Activated CD4-positive, alpha-beta T cell treated with anti-CD3 and anti-CD28 coated beads, Interleukin-2, amount 10 ng/mL, durations not matched to agents 24 days and 14 days (primary cell): Measurements from ENCODE around the gene ESRRG. TPM values are rescaled to one million over a fixed set of nuclear protein-coding genes. Genes with fewer than 3 reads are reported as not detected.

Experiments
- DNase-seq: peaks from one replicate; pipeline ENCODE4 v3.0.0; 2022
- H3K27ac Mint-ChIP-seq: one replicate; pipeline ENCODE4 v1.8.0; 2022; ENCODE audit warnings: mild to moderate bottlenecking, mixed read lengths
- H3K27me3 Mint-ChIP-seq: one replicate; pipeline ENCODE4 v1.8.0; 2022; ENCODE audit warnings: mixed read lengths
- H3K36me3 Mint-ChIP-seq: one replicate; pipeline ENCODE4 v1.8.0; 2022; ENCODE audit warnings: low read depth, mild to moderate bottlenecking, mixed read lengths
- H3K4me1 Mint-ChIP-seq: one replicate; pipeline ENCODE4 v1.8.0; 2021; ENCODE audit warnings: mixed read lengths
- H3K4me3 Mint-ChIP-seq: one replicate; pipeline ENCODE4 v1.8.0; 2022; ENCODE audit warnings: mild to moderate bottlenecking, moderate library complexity, mixed read lengths
- H3K9me3 Mint-ChIP-seq: one replicate; pipeline ENCODE4 v1.8.0; 2021; ENCODE audit warnings: mixed read lengths
- intact Hi-C: fragments of 100-400 bp; cut with micrococcal nuclease; formaldehyde crosslinking; loops from one replicate; pipeline ENCODE4 v1.15.1; 2023
- total RNA-seq: library from RNA; stranded (reverse); gene quantifications from 2 replicates; pipeline ENCODE4 v1.2.3, GENCODE V29; 2022

The ESRRG gene
- total RNA-seq, 1 donor from 2014 or later: not detected

DNA sequence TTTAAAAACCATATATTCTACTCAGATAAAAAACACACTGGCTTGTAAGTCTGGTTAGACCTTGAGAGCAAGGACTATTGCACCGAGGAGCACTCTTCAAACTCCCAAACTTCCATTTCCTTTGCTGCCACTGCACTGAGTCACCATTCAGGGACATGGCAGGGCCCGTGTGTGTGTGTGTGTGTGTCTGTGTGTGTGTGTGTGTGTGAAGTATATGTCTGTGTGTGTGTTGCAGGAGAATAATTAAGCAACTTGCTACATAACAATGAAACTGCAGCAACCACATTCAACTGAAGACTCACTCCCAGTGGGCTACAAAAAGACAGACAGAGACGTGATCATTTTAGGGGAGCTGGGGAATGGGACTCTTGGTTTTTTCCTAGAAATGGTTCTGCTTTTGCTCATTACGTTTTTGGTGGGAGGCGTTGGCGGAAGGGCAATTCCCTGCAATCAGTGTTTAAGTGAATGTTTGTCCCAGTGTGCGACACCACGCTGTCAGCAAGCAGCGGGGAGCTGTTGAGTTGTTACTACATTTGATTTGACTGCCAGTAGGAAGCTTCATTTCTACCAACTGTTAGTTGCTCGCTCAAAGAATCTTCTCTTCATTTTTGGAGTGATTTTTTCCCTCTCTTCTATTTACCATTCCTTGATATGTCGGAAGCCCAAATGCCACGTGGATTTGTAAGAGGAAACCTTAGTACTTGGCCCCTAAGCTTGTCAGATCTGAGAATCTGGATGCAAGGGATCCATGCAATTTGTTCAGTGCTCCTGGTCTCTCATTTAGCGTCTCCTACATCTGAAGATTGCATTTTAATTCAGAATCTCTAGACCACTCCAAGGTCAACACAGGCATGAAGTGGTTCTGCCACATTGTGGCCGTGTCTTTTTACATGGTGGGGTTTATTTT, 36.1 kb downstream of the ESRRG start:
- Mint-ChIP-seq H3K27me3 (no peaks in the 10 kb centered on the region), H3K4me3 (no peak overlapping the region), H3K36me3 (no peaks in the 10 kb centered on the region), H3K9me3 (no peaks in the 10 kb centered on the region), H3K27ac (no peak overlapping the region), H3K4me1 (no peaks in the 10 kb centered on the region)
- DNase-seq: no peak
- intact Hi-C loops: no loop called here

DNA sequence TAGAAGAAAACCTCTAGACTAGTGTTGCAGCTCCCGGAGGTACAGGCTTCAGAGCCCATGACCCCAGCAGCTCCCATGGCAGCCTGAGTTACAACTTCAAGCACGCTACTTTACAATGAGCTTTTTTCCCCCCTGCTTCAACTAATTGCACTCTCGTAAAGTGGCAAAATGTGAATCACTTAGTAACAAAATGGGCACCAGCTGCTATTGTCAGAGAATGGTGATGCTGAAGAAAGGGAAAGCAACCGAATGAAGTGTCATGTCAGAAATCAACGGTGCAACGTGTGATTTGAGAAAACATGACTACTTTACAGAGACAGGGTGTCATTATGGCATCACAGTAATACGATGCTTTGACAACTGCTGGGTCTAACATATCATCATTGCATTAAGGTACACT, 40.5 kb downstream of the ESRRG start:
- intact Hi-C loops: no loop called here
- Mint-ChIP-seq H3K27me3 (no peaks in the 10 kb centered on the region), H3K9me3 (no peaks in the 10 kb centered on the region)

DNA sequence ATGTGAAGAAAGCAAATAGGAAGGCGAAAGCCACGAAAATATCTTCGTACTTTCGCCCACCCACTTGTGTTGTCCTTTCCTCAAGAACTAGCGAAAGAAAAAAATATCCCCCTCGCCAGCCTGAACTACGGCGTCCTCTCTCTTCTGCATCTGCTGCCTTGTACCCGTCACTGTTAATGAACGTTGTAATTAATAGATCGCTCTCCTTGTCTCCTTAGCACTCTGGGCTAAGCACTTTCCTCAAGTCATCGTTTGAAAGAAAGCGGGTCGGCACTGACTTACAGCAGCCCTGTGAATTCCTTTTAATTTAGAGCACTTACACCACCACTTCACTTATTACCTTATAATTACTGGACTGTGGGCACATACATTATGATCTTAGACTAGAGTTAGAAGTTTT, 44.1 kb downstream of the ESRRG start:
- H3K9me3 Mint-ChIP-seq: no peaks in the 10 kb centered on the region
- DNase-seq: no peak
- no peaks in the 10 kb centered on the region for H3K4me1 Mint-ChIP-seq
- intact Hi-C loops: no loop called here
- no peaks in the 10 kb centered on the region for H3K27me3 Mint-ChIP-seq
- H3K36me3 Mint-ChIP-seq: no peaks in the 10 kb centered on the region
- no peak overlapping the region for H3K27ac Mint-ChIP-seq
- no peak overlapping the region for H3K4me3 Mint-ChIP-seq

More for the DNA sequence above, 40.5 kb downstream of the ESRRG start:
- no peak for DNase-seq
- H3K4me1 Mint-ChIP-seq: no peaks in the 10 kb centered on the region
- no peak overlapping the region for H3K27ac Mint-ChIP-seq
- H3K4me3 Mint-ChIP-seq: no peak overlapping the region
- no peaks in the 10 kb centered on the region for H3K36me3 Mint-ChIP-seq

DNA sequence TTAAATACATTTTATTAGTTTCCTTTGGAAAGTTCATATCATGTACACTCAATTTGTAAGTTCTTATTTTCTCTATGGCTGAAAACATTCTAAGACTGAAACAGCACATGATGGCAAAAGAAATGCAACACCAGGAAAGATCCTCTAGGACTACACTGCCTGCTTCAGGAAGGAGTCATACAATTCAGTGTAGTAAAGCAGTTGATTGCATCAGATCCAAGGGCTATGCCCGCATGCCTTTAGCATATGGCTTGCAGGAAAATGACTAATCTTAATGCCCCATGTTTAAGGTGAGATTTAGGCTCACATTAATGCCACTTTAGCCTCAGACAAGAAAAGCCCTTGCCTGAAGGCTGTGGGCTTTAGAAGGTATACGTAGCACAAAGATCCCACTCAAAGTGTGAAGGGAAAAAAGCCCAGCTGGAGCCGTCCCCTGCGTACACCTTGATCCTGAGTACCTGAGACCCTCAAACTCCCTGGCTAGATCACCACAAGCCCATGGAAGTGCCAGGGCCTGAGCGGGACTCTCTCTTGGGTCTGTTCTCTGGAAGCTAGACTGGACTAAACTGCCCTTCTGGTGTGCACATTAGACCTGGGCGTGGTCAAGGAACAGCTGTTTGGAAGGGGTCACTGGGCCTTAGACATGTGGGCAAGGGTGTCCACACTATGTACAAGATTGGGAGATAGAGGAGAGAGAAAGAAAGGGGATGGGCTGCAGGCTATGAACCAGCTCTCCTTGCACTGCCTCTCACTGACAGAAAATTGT, 52.9 kb downstream of the ESRRG start:
- no peak for DNase-seq
- no peak overlapping the region for H3K4me3 Mint-ChIP-seq
- no peak overlapping the region for H3K27ac Mint-ChIP-seq
- intact Hi-C loops: no loop called here
- H3K36me3 Mint-ChIP-seq: no peaks in the 10 kb centered on the region
- H3K9me3 Mint-ChIP-seq: no peaks in the 10 kb centered on the region
- no peaks in the 10 kb centered on the region for H3K4me1 Mint-ChIP-seq
- H3K27me3 Mint-ChIP-seq: no peaks in the 10 kb centered on the region

DNA sequence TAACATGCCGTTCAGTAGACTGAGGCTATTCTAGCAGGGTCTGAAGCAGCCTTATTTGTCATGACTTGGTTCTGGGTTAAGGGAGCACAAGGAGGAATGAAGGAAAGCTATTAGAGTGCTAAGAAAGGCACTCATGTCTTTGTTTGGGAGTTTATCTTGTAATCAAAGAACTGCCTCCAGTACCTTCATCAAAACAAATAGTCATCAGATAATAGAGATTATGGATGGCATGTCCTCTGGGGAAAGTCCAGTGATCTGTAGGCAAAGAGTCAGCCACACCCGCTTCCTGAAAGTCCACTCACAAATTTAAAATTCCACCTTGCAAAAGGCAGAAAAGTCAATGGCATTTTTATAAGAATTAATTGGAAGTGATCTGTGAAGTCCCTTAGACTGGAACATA, 56.8 kb downstream of the ESRRG start:
- no peak overlapping the region for H3K27ac Mint-ChIP-seq
- no peaks in the 10 kb centered on the region for H3K4me1 Mint-ChIP-seq
- intact Hi-C loops: no loop called here
- no peaks in the 10 kb centered on the region for H3K36me3 Mint-ChIP-seq
- no peaks in the 10 kb centered on the region for H3K27me3 Mint-ChIP-seq
- DNase-seq: no peak
- H3K9me3 Mint-ChIP-seq: no peaks in the 10 kb centered on the region
- no peak overlapping the region for H3K4me3 Mint-ChIP-seq

DNA sequence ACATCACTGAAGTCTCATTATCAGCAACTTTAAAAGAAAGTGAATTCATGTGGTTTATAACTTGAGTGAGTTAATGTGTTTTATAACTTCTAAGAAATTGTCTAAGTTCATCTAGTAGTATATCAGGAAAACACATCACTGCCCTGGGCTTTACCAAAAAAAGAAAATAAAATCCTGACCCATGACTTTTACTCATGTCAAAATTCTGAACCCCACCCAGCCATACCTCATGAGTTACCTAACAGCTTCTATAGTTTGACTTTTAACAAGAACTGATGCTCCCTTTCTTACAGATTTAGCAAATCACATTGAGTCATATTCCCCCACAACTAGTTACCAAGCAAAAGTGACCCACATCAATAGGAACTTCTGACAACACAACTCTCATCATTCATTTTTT, 57.4 kb downstream of the ESRRG start:
- DNase-seq: no peak
- H3K27ac Mint-ChIP-seq: no peak overlapping the region
- intact Hi-C loops: no loop called here
- H3K36me3 Mint-ChIP-seq: no peaks in the 10 kb centered on the region
- no peaks in the 10 kb centered on the region for H3K4me1 Mint-ChIP-seq
- no peaks in the 10 kb centered on the region for H3K9me3 Mint-ChIP-seq
- H3K4me3 Mint-ChIP-seq: no peak overlapping the region
- no peaks in the 10 kb centered on the region for H3K27me3 Mint-ChIP-seq

DNA sequence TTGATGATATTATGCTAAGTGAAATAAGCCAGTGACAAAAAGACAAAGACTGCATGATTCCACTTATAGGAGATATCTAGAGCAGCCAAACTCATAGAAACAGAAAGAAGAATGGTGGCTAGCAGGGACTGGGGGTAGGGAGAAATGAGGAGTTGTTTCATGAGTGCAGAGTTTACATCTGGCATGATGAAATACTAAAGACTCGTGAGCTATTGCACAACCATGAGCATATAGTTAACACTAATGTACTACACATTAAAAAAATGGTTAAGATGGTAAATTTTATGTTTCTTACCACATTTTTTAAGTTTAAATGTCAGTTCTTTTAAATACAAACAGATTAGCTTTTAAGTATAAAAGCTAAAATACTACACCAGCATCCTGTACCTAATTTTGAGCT, 57.8 kb downstream of the ESRRG start:
- H3K9me3 Mint-ChIP-seq: no peaks in the 10 kb centered on the region
- no peak for DNase-seq
- H3K4me3 Mint-ChIP-seq: no peak overlapping the region
- H3K27me3 Mint-ChIP-seq: no peaks in the 10 kb centered on the region
- H3K36me3 Mint-ChIP-seq: no peaks in the 10 kb centered on the region
- intact Hi-C loops: no loop called here
- H3K4me1 Mint-ChIP-seq: no peaks in the 10 kb centered on the region
- no peak overlapping the region for H3K27ac Mint-ChIP-seq

DNA sequence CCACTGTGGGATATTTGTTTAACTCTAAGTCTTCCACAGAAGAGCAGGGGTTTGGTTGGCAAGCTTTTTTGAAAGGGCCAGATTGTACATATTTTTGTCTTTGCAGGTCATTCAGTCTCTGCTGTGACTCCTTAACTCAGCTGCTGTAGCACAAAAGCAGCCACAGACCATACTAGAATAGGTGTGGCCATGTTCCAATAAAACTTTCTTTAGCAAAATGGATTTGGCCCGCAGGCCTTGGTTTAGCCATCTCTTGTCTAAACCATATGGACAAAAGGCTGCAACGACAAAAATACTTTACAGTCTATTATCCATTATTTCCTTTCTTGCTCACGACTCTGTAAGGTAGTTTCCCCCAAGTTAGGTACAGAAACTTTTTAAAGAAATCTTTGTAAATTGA, 60.5 kb downstream of the ESRRG start:
- H3K27me3 Mint-ChIP-seq: no peaks in the 10 kb centered on the region
- no peak overlapping the region for H3K27ac Mint-ChIP-seq
- no peaks in the 10 kb centered on the region for H3K36me3 Mint-ChIP-seq
- no peaks in the 10 kb centered on the region for H3K4me1 Mint-ChIP-seq
- no peak overlapping the region for H3K4me3 Mint-ChIP-seq
- H3K9me3 Mint-ChIP-seq: no peaks in the 10 kb centered on the region
- intact Hi-C loops: no loop called here
- DNase-seq: no peak

DNA sequence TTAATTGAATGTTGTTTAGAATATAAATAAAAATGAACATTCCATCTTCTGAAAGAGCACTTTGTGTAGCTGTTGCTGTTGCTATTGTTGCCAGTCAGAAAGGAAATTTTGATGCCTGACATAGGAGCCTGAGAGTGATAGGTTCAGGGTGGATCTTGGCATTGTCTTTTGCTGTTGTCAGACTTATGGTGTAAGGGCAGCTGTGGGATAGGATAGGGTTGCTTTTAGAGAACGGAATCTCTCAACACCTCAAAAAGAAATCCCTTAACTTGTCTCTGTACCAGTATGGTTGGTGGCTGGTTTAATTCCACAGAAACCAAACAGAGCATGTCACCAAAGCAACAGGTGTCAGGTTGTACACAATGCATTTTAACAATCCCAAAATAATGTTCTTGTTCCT, 62.7 kb downstream of the ESRRG start:
- H3K27me3 Mint-ChIP-seq: no peaks in the 10 kb centered on the region
- H3K9me3 Mint-ChIP-seq: no peaks in the 10 kb centered on the region
- H3K4me1 Mint-ChIP-seq: no peaks in the 10 kb centered on the region
- no peak overlapping the region for H3K27ac Mint-ChIP-seq
- no peak for DNase-seq
- H3K36me3 Mint-ChIP-seq: no peaks in the 10 kb centered on the region
- H3K4me3 Mint-ChIP-seq: no peak overlapping the region
- intact Hi-C loops: no loop called here

DNA sequence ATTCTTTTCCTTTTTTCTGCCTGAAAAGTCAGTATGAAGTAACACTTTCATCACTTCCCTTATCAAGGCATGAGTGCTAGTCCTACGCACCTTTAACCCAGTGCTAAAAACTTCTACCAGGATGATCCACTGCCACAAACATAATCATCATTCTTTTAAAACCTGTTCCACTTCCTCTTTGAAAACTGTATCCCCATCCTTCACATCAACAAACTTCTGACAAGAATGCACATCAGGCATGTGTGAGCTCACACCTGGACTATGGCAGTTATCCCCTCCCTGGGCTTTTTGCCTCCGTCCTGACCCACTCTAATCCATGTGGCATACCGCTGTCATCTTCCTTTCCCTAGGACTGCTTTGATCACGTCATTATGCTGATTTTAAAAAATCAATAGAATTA, 70.2 kb downstream of the ESRRG start:
- Mint-ChIP-seq H3K27me3 (no peaks in the 10 kb centered on the region), H3K9me3 (no peaks in the 10 kb centered on the region), H3K27ac (no peak overlapping the region), H3K36me3 (no peaks in the 10 kb centered on the region), H3K4me1 (no peaks in the 10 kb centered on the region), H3K4me3 (no peak overlapping the region)
- DNase-seq: no peak
- intact Hi-C loops: no loop called here

DNA sequence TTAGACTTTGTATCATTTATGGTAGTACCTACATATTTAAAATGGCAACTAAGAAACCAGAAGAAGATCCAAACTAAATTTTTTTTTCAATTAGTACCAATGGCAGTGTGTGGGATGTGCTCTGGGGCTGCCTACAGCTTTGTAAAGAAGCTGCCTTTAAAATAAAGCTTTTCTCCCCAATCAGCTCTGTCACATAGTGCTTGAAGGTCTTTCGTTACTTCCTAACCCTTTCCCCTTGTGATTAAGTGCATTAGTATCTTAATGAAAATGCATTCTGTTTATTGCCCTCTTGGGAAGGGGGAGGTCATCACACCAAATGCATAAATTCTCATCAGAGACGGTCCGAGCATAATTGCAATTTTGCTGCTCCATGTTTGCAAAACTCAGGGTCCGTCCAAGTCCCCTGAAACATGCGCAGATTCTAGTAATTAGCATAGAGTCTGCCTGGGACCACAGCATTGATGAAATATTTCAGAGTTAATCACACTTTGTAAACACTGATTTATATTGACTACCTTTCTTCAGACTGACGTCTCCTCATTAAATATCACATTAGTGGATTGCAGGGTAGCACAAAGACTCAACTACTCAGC, 71.3 kb downstream of the ESRRG start:
- intact Hi-C loops: no loop called here
- Mint-ChIP-seq H3K4me1 (no peaks in the 10 kb centered on the region), H3K27me3 (no peaks in the 10 kb centered on the region)

DNA sequence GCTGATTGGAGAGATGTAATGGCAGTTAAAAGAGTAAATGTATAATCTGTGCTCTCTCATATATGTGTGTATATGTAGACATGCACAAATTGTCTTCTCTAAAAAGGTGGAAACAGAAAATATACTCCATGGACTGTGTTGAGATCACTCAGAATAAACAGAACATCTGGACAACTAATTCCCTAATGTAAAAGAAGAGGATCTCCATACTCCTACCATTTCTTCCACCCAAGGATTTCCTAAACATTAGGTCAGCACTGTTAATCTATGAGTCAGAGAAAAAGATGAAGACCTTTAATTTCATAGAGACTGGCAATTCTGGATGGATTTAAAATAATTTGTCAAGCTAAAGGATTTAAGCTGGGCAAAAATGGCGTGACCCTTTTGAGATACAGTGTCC, 80.1 kb downstream of the ESRRG start:
- intact Hi-C loops: no loop called here

More for the DNA sequence above, 71.3 kb downstream of the ESRRG start:
- no peaks in the 10 kb centered on the region for H3K36me3 Mint-ChIP-seq
- no peak overlapping the region for H3K4me3 Mint-ChIP-seq
- no peak for DNase-seq
- no peak overlapping the region for H3K27ac Mint-ChIP-seq
- H3K9me3 Mint-ChIP-seq: no peaks in the 10 kb centered on the region

DNA sequence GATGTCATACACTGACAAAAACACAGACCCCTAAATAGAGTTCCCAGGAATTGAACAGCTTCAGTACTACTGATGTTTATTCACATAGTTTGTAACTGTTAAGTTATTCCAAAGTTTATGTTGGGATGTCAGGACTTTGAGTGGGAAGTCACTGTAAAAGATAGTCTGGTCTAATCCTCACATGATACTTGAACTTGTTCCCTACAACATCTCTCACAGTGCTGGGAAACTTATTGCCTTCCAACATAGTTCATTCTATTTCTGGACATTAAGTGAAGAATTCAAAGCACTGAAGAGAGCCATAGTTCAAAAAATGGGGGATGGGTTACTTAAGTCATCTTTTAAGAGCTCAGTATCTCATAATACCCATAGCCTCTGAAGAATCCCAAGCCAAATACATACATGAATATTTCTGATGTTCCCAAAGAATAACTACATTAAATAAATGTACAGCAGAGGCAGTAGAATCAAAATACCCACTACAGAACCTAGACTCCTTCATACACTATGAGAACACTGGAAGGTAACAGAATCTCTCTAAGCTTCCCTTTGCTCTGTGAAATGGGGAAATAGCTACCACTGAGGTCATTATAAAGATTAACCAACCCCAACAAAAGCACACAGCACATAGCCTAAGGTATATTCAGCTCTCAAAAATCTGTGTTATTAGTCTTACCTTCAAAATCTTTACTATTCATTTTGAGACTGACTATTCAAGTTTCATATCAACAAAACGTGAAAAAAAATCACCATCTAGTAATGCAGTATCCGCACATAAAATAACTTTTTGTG, 81.4 kb downstream of the ESRRG start:
- Mint-ChIP-seq H3K27me3 (no peaks in the 10 kb centered on the region), H3K27ac (no peak overlapping the region), H3K4me3 (no peak overlapping the region), H3K36me3 (no peaks in the 10 kb centered on the region), H3K4me1 (no peaks in the 10 kb centered on the region), H3K9me3 (no peaks in the 10 kb centered on the region)
- intact Hi-C loops: no loop called here
- DNase-seq: no peak

More for the DNA sequence above, 80.1 kb downstream of the ESRRG start:
- no peaks in the 10 kb centered on the region for H3K4me1 Mint-ChIP-seq
- no peak overlapping the region for H3K4me3 Mint-ChIP-seq
- H3K27me3 Mint-ChIP-seq: no peaks in the 10 kb centered on the region
- H3K27ac Mint-ChIP-seq: no peak overlapping the region
- H3K9me3 Mint-ChIP-seq: no peaks in the 10 kb centered on the region
- H3K36me3 Mint-ChIP-seq: no peaks in the 10 kb centered on the region
- no peak for DNase-seq
